Retinal pigment epithelial cell (primary cell): ENCODE measurements around the gene ARID3A.

Experiments
- DNase-seq: peaks from one replicate; pipeline ENCODE4 v3.0.0-alpha.2; 2010; ENCODE audit warnings: low read depth
- H3K4me3 ChIP-seq: 2 replicates; pipeline ENCODE4 v1.5.1; 2011; ENCODE audit warnings: mild to moderate bottlenecking, low read length, control low read depth, moderate library complexity
- CTCF ChIP-seq: conservative IDR thresholded peaks from 2 replicates; pipeline ENCODE4 v1.5.1; 2011; ENCODE audit warnings: low read depth, low read length, control low read depth, inconsistent platforms

The ARID3A gene

GRCh38 chr19:916645-917322, 9.1 kb upstream of the ARID3A start:
- TF ChIP-seq CTCF = no peak
- no peak overlapping the region for H3K4me3 ChIP-seq
- no peak for DNase-seq

- peak; percentile 42 for TF ChIP-seq CTCF
- no peak within 1 kb of the TSS for H3K4me3 ChIP-seq
- no peak for DNase-seq
These were observed 8.3 kb upstream of the ARID3A start, which contains the start of gene KISS1R for GRCh38 chr19:917323-918151. Gene KISS1R, plus strand, starts transcription at chr19:917333. Its CDS starts 170 bp downstream, at chr19:917503.

GRCh38 chr19:918152-918437, 7.7 kb upstream of the ARID3A start:
- no peak for TF ChIP-seq CTCF
- no peak overlapping the region for H3K4me3 ChIP-seq
- DNase-seq = no peak

GRCh38 chr19:918481-919198, 7.2 kb upstream of the ARID3A start:
- H3K4me3 ChIP-seq = no peak overlapping the region
- DNase-seq = no peak
- TF ChIP-seq CTCF = no peak

GRCh38 chr19:919199-920050, 6.4 kb upstream of the ARID3A start:
- no peak overlapping the region for H3K4me3 ChIP-seq
- no peak for TF ChIP-seq CTCF
- DNase-seq = no peak

GRCh38 chr19:920051-920864, 5.6 kb upstream of the ARID3A start:
- no peak for TF ChIP-seq CTCF
- no peak overlapping the region for H3K4me3 ChIP-seq
- DNase-seq = no peak
